Tibial nerve (tissue), 4 donors: ENCODE results near the gene HSPH1. TPM values are rescaled to one million over a fixed set of nuclear protein-coding genes. Genes with fewer than 3 reads are reported as not detected.

Experiments
- DNase-seq, 2 donors: peaks; one replicate each; pipeline ENCODE4 v3.0.0-alpha.2; 2019; ENCODE audit warnings: low spot score in 2 of 2
- H3K27ac ChIP-seq, 4 donors: fragments of 200-600 bp; sonication (generic) in 3 of 4; one replicate each; pipeline ENCODE4 v1.5.1; 2017 to 2019; ENCODE audit warnings: mild to moderate bottlenecking in 1 of 4
- H3K27me3 ChIP-seq, 2 donors: fragments of 200-600 bp; sonication (generic) in 1 of 2; one replicate each; pipeline versions ENCODE4 v1.5.1 to v1.6.0; 2017 to 2019
- H3K36me3 ChIP-seq, 3 donors: fragments of 200-600 bp; sonication (generic); one replicate each; pipeline ENCODE4 v1.5.1; 2018 to 2019
- H3K4me1 ChIP-seq, 4 donors: fragments of 200-600 bp; sonication (generic) in 3 of 4; one replicate each; pipeline ENCODE4 v1.5.1; 2017 to 2019
- H3K4me3 ChIP-seq, 4 donors: fragments of 200-600 bp; sonication (generic) in 3 of 4; one replicate each; pipeline ENCODE4 v1.5.1; 2017 to 2019; ENCODE audit warnings: mild to moderate bottlenecking in 1 of 4, moderate library complexity in 1 of 4
- H3K9me3 ChIP-seq, 4 donors: fragments of 200-600 bp; sonication (generic) in 3 of 4; one replicate each; pipeline ENCODE4 v1.5.1; 2017 to 2019
- CTCF ChIP-seq, 5 experiments: fragments of 200-600 bp in 3 of 5; fragments of 450-650 bp in 2 of 5; sonication (generic) in 3 of 5; IDR thresholded peaks; one replicate each; pipeline ENCODE4 v1.5.1; 2016 to 2019; ENCODE audit warnings: antibody characterized with exemption in 5 of 5, mild to moderate bottlenecking in 3 of 5, moderate library complexity in 2 of 5
- EP300 ChIP-seq, 2 donors: sonication (generic); formaldehyde crosslinking; IDR thresholded peaks; one replicate each; pipeline ENCODE4 v1.6.1; 2017; ENCODE audit warnings: antibody characterized with exemption in 2 of 2, mild to moderate bottlenecking in 1 of 2
- POLR2A ChIP-seq, 2 donors: fragments of 450-650 bp; IDR thresholded peaks; one replicate each; pipeline ENCODE4 v1.6.1; 2017; ENCODE audit warnings: antibody characterized with exemption in 2 of 2, mild to moderate bottlenecking in 2 of 2, moderate library complexity in 2 of 2
- WGBS, 2 donors: methylation state at CpG; one replicate each; pipeline ENCODE4 v1.1.5; 2018; 5-methylcytosine and 5-hydroxymethylcytosine counted together
- total RNA-seq, 4 donors: library from RNA; depleted of rRNA; stranded (reverse); fragments of >200 nt; gene quantifications; one replicate each; pipeline ENCODE4 v1.1.0, GENCODE V29; 2016

HSPH1 gene
- total RNA-seq, 4 donors from 2014 or later, result 26.2 to 41.7 (median 30.0) TPM

GRCh38 chr13:31122143-31122542 is 39.6 kb downstream of the HSPH1 start:
- H3K4me1 ChIP-seq, result peaks cover 0 to 14% (median 0%) of the 10 kb centered on the region in 4 donors
- WGBS, 2 donors, result 75 to 83% methylated on average over 4 of the region's 4 CpGs
- no peaks in the 10 kb centered on the region for H3K9me3 ChIP-seq
- TF ChIP-seq POLR2A (IDR thresholded peaks at IDR 0.05) (no peak), EP300 (IDR thresholded peaks at IDR 0.05) (peak in 1 of 2 donors; percentile 60), CTCF (IDR thresholded peaks at IDR 0.05) (no peak)
- H3K4me3 ChIP-seq, result no peak overlapping the region
- no peaks in the 10 kb centered on the region for H3K36me3 ChIP-seq
- H3K27me3 ChIP-seq, result no peaks in the 10 kb centered on the region
- DNase-seq, result peak in 1 of 2 donors; percentile 38
- peak overlapping the region in 1 of 4 donors; percentile 51 for H3K27ac ChIP-seq

GRCh38 chr13:31121379-31122140 is 40.1 kb downstream of the HSPH1 start:
- WGBS, 2 donors, result 51 to 57% methylated on average over 7 of the region's 7 CpGs
- no peaks in the 10 kb centered on the region for H3K27me3 ChIP-seq
- no peak for TF ChIP-seq EP300 (IDR thresholded peaks at IDR 0.05)
- TF ChIP-seq CTCF (IDR thresholded peaks at IDR 0.05), result no peak
- no peak for TF ChIP-seq POLR2A (IDR thresholded peaks at IDR 0.05)
- no peak overlapping the region for H3K4me3 ChIP-seq
- H3K27ac ChIP-seq, result peak overlapping the region in 1 of 4 donors; percentile 43
- peaks cover 0 to 14% (median 0%) of the 10 kb centered on the region in 4 donors for H3K4me1 ChIP-seq
- DNase-seq, result peak in 1 of 2 donors; percentile 33
- H3K36me3 ChIP-seq, result no peaks in the 10 kb centered on the region
- H3K9me3 ChIP-seq, result no peaks in the 10 kb centered on the region

GRCh38 chr13:31119966-31120700 is 41.6 kb downstream of the HSPH1 start:
- Histone ChIP-seq H3K4me1 (peaks cover 0 to 14% (median 0%) of the 10 kb centered on the region in 4 donors), H3K36me3 (no peaks in the 10 kb centered on the region), H3K27me3 (no peaks in the 10 kb centered on the region), H3K9me3 (no peaks in the 10 kb centered on the region), H3K27ac (no peak overlapping the region), H3K4me3 (no peak overlapping the region)
- no peak for TF ChIP-seq EP300 (IDR thresholded peaks at IDR 0.05)
- no peak for TF ChIP-seq POLR2A (IDR thresholded peaks at IDR 0.05)
- no peak for TF ChIP-seq CTCF (IDR thresholded peaks at IDR 0.05)
- DNase-seq, result no peak
- 74 to 83% methylated on average over 8 of the region's 8 CpGs for WGBS, 2 donors

- Histone ChIP-seq H3K27me3 (no peaks in the 10 kb centered on the region), H3K36me3 (no peaks in the 10 kb centered on the region), H3K4me3 (no peak overlapping the region), H3K9me3 (no peaks in the 10 kb centered on the region), H3K27ac (no peak overlapping the region), H3K4me1 (peaks cover 0 to 14% (median 0%) of the 10 kb centered on the region in 4 donors)
- TF ChIP-seq POLR2A (IDR thresholded peaks at IDR 0.05) (no peak), CTCF (IDR thresholded peaks at IDR 0.05) (no peak), EP300 (IDR thresholded peaks at IDR 0.05) (no peak)
- WGBS, 2 donors, result 80 to 81% methylated on average over 10 of the region's 10 CpGs
- no peak for DNase-seq
Observed at GRCh38 chr13:31119526-31119925, 42.2 kb downstream of the HSPH1 start.

GRCh38 chr13:31116224-31116623 is 45.5 kb downstream of the HSPH1 start:
- Histone ChIP-seq H3K27ac (no peak overlapping the region), H3K9me3 (no peaks in the 10 kb centered on the region), H3K4me1 (peaks cover 0 to 3% (median 0%) of the 10 kb centered on the region in 4 donors), H3K36me3 (no peaks in the 10 kb centered on the region), H3K27me3 (no peaks in the 10 kb centered on the region), H3K4me3 (no peak overlapping the region)
- 93 to 95% methylated on average over 4 of the region's 4 CpGs for WGBS, 2 donors
- TF ChIP-seq EP300 (IDR thresholded peaks at IDR 0.05), result no peak
- TF ChIP-seq POLR2A (IDR thresholded peaks at IDR 0.05), result no peak
- DNase-seq, result no peak
